HFF-Myc (cell line): ENCODE measurements around the gene DNM1.
A peak's percentile ranks its signal among the peaks of the same experiment; 100 is the strongest.
"Not testable (repeated sequence)": the region's sequence is repeated elsewhere in the genome, so short reads cannot be mapped to it uniquely, and the experiment has no call there.

Experiments
- DNase-seq: peaks from one replicate; pipeline ENCODE4 v3.0.0-alpha.2; 2011; ENCODE audit warnings: low read depth; ENCODE audit errors: extremely low read depth
- H3K4me3 ChIP-seq: replicated peaks from 2 replicates; pipeline ENCODE4 v1.5.1; 2011; ENCODE audit warnings: low read depth, mild to moderate bottlenecking, control low read depth, low read length
- CTCF ChIP-seq: IDR thresholded peaks from 2 replicates; pipeline ENCODE4 v1.5.1; 2012; ENCODE audit warnings: mild to moderate bottlenecking, low read depth, low read length, control low read depth; ENCODE audit errors: missing control alignments

DNM1 gene

GRCh38 chr9:128226412-128226801 is 23.2 kb downstream of the DNM1 start:
- no peak overlapping the region for H3K4me3 ChIP-seq
- DNase-seq: no peak
- no peak for TF ChIP-seq CTCF

DNA sequence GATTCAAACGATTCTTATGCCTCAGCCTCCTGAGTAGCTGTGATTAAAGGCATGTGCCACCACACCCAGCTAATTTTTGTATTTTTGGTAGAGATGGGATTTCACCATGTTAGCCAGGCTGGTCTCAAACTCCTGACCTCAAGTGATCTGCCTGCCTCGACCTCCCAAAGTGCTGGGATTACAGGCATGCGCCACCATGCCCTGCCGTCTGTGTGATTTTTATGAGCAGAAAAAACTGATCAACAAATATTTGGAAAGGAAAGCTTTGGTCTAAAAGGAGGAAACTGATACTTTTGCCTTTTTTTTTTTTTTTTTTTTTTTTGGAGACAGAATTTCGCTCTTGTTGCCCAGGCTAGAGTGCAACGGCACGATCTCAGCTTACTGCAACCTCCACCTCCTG is 27.7 kb downstream of the DNM1 start:
- not testable (repeated sequence) for DNase-seq, H3K4me3 ChIP-seq

- no peak overlapping the region for H3K4me3 ChIP-seq
- DNase-seq: no peak
- TF ChIP-seq CTCF: no peak
These were observed 28.7 kb downstream of the DNM1 start for GRCh38 chr9:128231638-128232527.

- no peak for TF ChIP-seq CTCF
- DNase-seq: no peak
- no peak overlapping the region for H3K4me3 ChIP-seq
These were observed 29.6 kb downstream of the DNM1 start for GRCh38 chr9:128232528-128233428.

- DNase-seq: no peak
- no peak for TF ChIP-seq CTCF
- no peak overlapping the region for H3K4me3 ChIP-seq
These were observed 30.7 kb downstream of the DNM1 start for GRCh38 chr9:128233817-128234406.

GRCh38 chr9:128242124-128242523 is 38.9 kb downstream of the DNM1 start:
- TF ChIP-seq CTCF: no peak
- no peak for DNase-seq
- H3K4me3 ChIP-seq: no peak overlapping the region

- no peak for TF ChIP-seq CTCF
- peak overlapping the region; percentile 78; the same call in 1 of the 2 replicates for H3K4me3 ChIP-seq
- no peak for DNase-seq
These were observed 39.6 kb downstream of the DNM1 start for GRCh38 chr9:128242828-128243214.
